Activated naive CD4-positive, alpha-beta T cell treated with anti-CD3 and anti-CD28 coated beads, Interleukin-2, amount 50 U/mL, for 24 hours (primary cell): ENCODE data around the gene MOGAT1.
"Not testable (repeated sequence)": the region's sequence is repeated elsewhere in the genome, so short reads cannot be mapped to it uniquely, and the experiment has no call there.

Source experiments
- H3K27ac Mint-ChIP-seq: one replicate; pipeline ENCODE4 v1.8.0; 2021; ENCODE audit warnings: mild to moderate bottlenecking, mixed read lengths
- H3K27me3 Mint-ChIP-seq: one replicate; pipeline ENCODE4 v1.8.0; 2021; ENCODE audit warnings: mixed read lengths
- H3K36me3 Mint-ChIP-seq: one replicate; pipeline ENCODE4 v1.8.0; 2021; ENCODE audit warnings: mixed read lengths
- H3K4me1 Mint-ChIP-seq: one replicate; pipeline ENCODE4 v1.8.0; 2021; ENCODE audit warnings: mixed read lengths
- H3K4me3 Mint-ChIP-seq: one replicate; pipeline ENCODE4 v1.8.0; 2021; ENCODE audit warnings: mild to moderate bottlenecking, mixed read lengths
- H3K9me3 Mint-ChIP-seq: one replicate; pipeline ENCODE4 v1.8.0; 2021; ENCODE audit warnings: mixed read lengths

Gene MOGAT1

GRCh38 chr2:222715742-222716141, 44.3 kb downstream of the MOGAT1 start:
- Mint-ChIP-seq H3K9me3 (no peaks in the 10 kb centered on the region), H3K4me3 (no peak overlapping the region), H3K27ac (no peak overlapping the region), H3K27me3 (peaks cover 12% of the 10 kb centered on the region), H3K36me3 (no peaks in the 10 kb centered on the region), H3K4me1 (peaks cover 6% of the 10 kb centered on the region)

GRCh38 chr2:222719787-222720186, 48.3 kb downstream of the MOGAT1 start:
- not testable (repeated sequence) for H3K36me3 Mint-ChIP-seq, H3K4me1 Mint-ChIP-seq, H3K4me3 Mint-ChIP-seq, H3K27me3 Mint-ChIP-seq, H3K27ac Mint-ChIP-seq, H3K9me3 Mint-ChIP-seq

DNA sequence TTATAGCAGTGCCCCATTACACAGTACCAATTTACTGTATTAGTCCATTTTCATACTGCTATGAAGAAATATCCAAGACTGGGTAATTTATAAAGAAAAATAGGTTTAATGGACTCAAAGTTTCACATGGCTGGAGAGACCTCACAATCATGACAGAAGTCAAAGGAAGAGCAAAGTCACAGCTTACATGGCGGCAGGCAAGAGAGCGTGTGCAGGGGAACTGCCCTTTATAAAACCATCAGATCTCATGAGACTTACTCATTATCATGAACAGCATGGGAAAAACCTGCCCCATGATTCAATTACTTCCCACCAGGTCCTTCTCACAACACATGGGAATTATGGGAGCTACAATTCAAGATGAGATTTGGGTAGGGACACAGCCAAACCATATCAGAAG, 50.1 kb downstream of the MOGAT1 start:
- H3K9me3 Mint-ChIP-seq, H3K4me1 Mint-ChIP-seq, H3K36me3 Mint-ChIP-seq, H3K4me3 Mint-ChIP-seq, H3K27me3 Mint-ChIP-seq, H3K27ac Mint-ChIP-seq: not testable (repeated sequence)

GRCh38 chr2:222722327-222722946, 51.0 kb downstream of the MOGAT1 start:
- no peak overlapping the region for H3K27ac Mint-ChIP-seq
- no peaks in the 10 kb centered on the region for H3K36me3 Mint-ChIP-seq
- no peaks in the 10 kb centered on the region for H3K4me1 Mint-ChIP-seq
- H3K9me3 Mint-ChIP-seq = no peaks in the 10 kb centered on the region
- peaks cover 2% of the 10 kb centered on the region for H3K27me3 Mint-ChIP-seq
- no peak overlapping the region for H3K4me3 Mint-ChIP-seq

- Mint-ChIP-seq H3K27ac (no peak overlapping the region), H3K27me3 (no peaks in the 10 kb centered on the region), H3K36me3 (no peaks in the 10 kb centered on the region), H3K4me1 (no peaks in the 10 kb centered on the region), H3K9me3 (no peaks in the 10 kb centered on the region), H3K4me3 (no peak overlapping the region)
Measured at GRCh38 chr2:222724208-222724607, 52.8 kb downstream of the MOGAT1 start.

GRCh38 chr2:222728621-222729020, 57.2 kb downstream of the MOGAT1 start:
- no peaks in the 10 kb centered on the region for H3K36me3 Mint-ChIP-seq
- no peak overlapping the region for H3K27ac Mint-ChIP-seq
- no peaks in the 10 kb centered on the region for H3K9me3 Mint-ChIP-seq
- H3K27me3 Mint-ChIP-seq = peaks cover 6% of the 10 kb centered on the region
- no peaks in the 10 kb centered on the region for H3K4me1 Mint-ChIP-seq
- no peak overlapping the region for H3K4me3 Mint-ChIP-seq

GRCh38 chr2:222730366-222730999, 59.0 kb downstream of the MOGAT1 start:
- H3K4me3 Mint-ChIP-seq = no peak overlapping the region
- no peak overlapping the region for H3K27ac Mint-ChIP-seq
- no peaks in the 10 kb centered on the region for H3K4me1 Mint-ChIP-seq
- no peaks in the 10 kb centered on the region for H3K9me3 Mint-ChIP-seq
- peaks cover 9% of the 10 kb centered on the region for H3K27me3 Mint-ChIP-seq
- no peaks in the 10 kb centered on the region for H3K36me3 Mint-ChIP-seq

GRCh38 chr2:222731201-222731621, 59.8 kb downstream of the MOGAT1 start:
- Mint-ChIP-seq H3K4me3 (no peak overlapping the region), H3K27ac (no peak overlapping the region), H3K36me3 (no peaks in the 10 kb centered on the region), H3K4me1 (no peaks in the 10 kb centered on the region), H3K27me3 (peaks cover 9% of the 10 kb centered on the region), H3K9me3 (no peaks in the 10 kb centered on the region)

- H3K4me1 Mint-ChIP-seq = no peaks in the 10 kb centered on the region
- H3K4me3 Mint-ChIP-seq = no peak overlapping the region
- H3K27ac Mint-ChIP-seq = no peak overlapping the region
- peaks cover 13% of the 10 kb centered on the region for H3K27me3 Mint-ChIP-seq
- no peaks in the 10 kb centered on the region for H3K36me3 Mint-ChIP-seq
- H3K9me3 Mint-ChIP-seq = no peaks in the 10 kb centered on the region
Measured at GRCh38 chr2:222732489-222733178, 61.2 kb downstream of the MOGAT1 start.

DNA sequence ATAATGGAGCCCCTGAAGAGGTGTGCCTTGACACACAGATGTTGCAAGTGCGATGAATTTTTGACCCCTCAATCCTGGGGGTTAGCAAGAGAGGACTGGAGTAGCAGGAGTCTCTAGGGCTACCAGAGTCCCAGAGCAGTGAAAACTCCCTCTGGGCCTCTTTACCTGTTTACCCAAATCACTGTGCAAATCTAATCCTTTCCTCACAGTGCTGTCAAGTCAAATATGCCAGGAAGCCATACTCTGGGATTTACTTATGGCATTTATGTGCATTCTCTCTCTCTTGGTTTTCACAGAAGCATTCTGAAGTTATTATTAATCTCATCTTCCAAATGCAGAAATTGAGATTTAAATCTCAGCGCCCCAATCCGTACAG, 62.0 kb downstream of the MOGAT1 start:
- Mint-ChIP-seq H3K27ac (no peak overlapping the region), H3K36me3 (no peaks in the 10 kb centered on the region), H3K4me1 (no peaks in the 10 kb centered on the region), H3K9me3 (no peaks in the 10 kb centered on the region), H3K4me3 (no peak overlapping the region), H3K27me3 (peaks cover 13% of the 10 kb centered on the region)

- Mint-ChIP-seq H3K4me1 (no peaks in the 10 kb centered on the region), H3K4me3 (no peak overlapping the region), H3K27ac (no peak overlapping the region), H3K27me3 (peaks cover 13% of the 10 kb centered on the region), H3K9me3 (no peaks in the 10 kb centered on the region), H3K36me3 (no peaks in the 10 kb centered on the region)
Measured at GRCh38 chr2:222733846-222734702, 62.6 kb downstream of the MOGAT1 start.

DNA sequence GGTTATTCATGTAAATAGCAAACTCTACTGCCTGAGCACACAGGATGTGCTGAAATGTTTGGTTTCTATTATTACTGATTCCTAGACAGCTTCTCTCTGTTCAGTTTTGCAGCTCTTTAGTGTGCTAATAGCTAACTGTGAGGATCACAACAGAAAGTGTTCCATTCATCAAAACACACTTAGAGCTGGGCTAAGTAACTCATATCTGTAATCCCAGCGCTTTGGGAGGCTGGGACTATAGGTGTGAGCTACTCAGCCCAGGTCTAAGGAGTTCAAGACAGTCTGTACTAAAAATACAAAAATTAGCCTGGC, 63.2 kb downstream of the MOGAT1 start:
- Mint-ChIP-seq H3K4me3 (no peak overlapping the region), H3K4me1 (no peaks in the 10 kb centered on the region), H3K27me3 (peaks cover 13% of the 10 kb centered on the region), H3K36me3 (no peaks in the 10 kb centered on the region), H3K9me3 (no peaks in the 10 kb centered on the region), H3K27ac (no peak overlapping the region)

DNA sequence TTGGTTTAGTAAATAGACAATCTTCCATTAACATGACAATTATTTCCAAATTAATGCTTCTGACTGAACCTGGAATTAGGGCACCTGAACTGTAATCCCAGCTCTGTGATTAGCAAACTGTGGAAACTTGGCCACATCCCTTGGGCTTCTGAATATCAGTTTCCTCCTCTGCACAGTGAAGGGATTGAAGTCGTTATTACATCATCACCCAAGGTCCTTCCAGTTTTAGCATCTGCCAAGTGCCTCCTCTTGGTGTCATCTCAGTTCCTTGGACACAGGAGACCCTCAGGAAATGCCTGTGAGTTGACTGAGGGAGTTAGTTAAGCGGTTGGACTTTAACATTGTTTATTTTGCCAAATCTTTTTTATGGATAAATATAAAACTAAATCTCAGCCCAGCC, 64.8 kb downstream of the MOGAT1 start:
- Mint-ChIP-seq H3K36me3 (no peaks in the 10 kb centered on the region), H3K27me3 (peaks cover 11% of the 10 kb centered on the region), H3K4me3 (no peak overlapping the region), H3K4me1 (no peaks in the 10 kb centered on the region), H3K27ac (no peak overlapping the region), H3K9me3 (no peaks in the 10 kb centered on the region)

DNA sequence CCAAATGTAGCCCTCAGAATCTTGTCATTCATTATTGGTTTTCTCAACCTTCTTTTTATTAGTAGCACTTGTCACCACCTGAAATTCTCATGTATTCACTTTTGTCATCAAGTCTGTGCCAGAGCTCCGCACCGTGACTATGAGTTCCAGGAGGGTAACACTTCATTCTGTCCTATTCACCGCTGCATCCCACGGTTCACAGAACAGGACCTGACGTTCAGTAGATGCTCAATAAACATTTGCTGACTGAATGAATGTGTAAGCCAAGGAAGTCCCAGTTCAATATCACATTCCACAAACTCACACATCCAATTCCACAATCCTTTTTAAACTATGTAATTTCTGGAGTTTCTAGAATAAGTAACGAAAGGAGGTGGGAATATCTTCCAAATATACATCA, 65.5 kb downstream of the MOGAT1 start:
- no peaks in the 10 kb centered on the region for H3K4me1 Mint-ChIP-seq
- H3K27me3 Mint-ChIP-seq = peaks cover 11% of the 10 kb centered on the region

GRCh38 chr2:222738312-222738711, 66.9 kb downstream of the MOGAT1 start:
- Mint-ChIP-seq H3K27ac (no peak overlapping the region), H3K9me3 (no peaks in the 10 kb centered on the region), H3K4me1 (peaks cover 3% of the 10 kb centered on the region), H3K36me3 (no peaks in the 10 kb centered on the region), H3K27me3 (peaks cover 10% of the 10 kb centered on the region), H3K4me3 (no peak overlapping the region)

More for the DNA sequence above, 65.5 kb downstream of the MOGAT1 start:
- no peak overlapping the region for H3K4me3 Mint-ChIP-seq
- no peak overlapping the region for H3K27ac Mint-ChIP-seq
- no peaks in the 10 kb centered on the region for H3K9me3 Mint-ChIP-seq
- H3K36me3 Mint-ChIP-seq = no peaks in the 10 kb centered on the region

DNA sequence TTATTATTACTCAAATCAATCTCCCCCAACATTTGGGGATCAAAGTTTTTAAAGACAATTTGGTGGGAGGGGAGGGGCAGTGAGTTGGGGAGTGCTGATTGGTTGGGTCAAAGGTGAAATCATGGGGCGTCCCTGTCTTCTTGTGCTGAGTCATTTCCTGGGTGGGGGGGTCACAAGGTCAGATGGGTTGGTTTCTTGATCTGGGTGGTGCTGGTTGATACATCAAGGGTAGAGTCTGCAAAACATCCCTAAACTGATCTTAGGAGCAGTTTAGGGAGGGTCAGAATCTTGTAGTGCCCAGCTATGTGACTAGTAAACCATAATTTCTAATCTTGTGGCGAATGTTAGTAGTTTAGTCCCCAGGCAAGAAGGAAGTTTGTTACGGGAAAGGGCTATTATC, 67.4 kb downstream of the MOGAT1 start:
- Mint-ChIP-seq H3K4me1 (peaks cover 6% of the 10 kb centered on the region), H3K27ac (no peak overlapping the region)

More for the DNA sequence above, 67.4 kb downstream of the MOGAT1 start:
- no peak overlapping the region for H3K4me3 Mint-ChIP-seq
- no peaks in the 10 kb centered on the region for H3K9me3 Mint-ChIP-seq
- peaks cover 12% of the 10 kb centered on the region for H3K27me3 Mint-ChIP-seq
- H3K36me3 Mint-ChIP-seq = no peaks in the 10 kb centered on the region
